Testis (tissue), 3 donors: ENCODE data around the gene CSH1. TPM values are rescaled to one million over a fixed set of nuclear protein-coding genes. Genes with fewer than 3 reads are reported as not detected.
A peak's percentile ranks its signal among the peaks of the same experiment; 100 is the strongest.
"Not testable (repeated sequence)": the region's sequence is repeated elsewhere in the genome, so short reads cannot be mapped to it uniquely, and the experiment has no call there.

Experiments used
- DNase-seq: peaks from one replicate; pipeline ENCODE4 v3.0.0-alpha.2; 2019
- H3K27ac ChIP-seq, 2 donors: fragments of 200-600 bp; sonication (generic); one replicate each; pipeline ENCODE4 v1.5.1; 2019
- H3K27me3 ChIP-seq: fragments of 200-600 bp; sonication (generic); one replicate; pipeline ENCODE4 v1.5.1; 2019
- H3K36me3 ChIP-seq: fragments of 200-600 bp; sonication (generic); one replicate; pipeline ENCODE4 v1.5.1; 2017; ENCODE audit warnings: low read depth; ENCODE audit errors: missing control alignments
- H3K4me1 ChIP-seq: fragments of 200-600 bp; sonication (generic); one replicate; pipeline ENCODE4 v1.5.1; 2019
- H3K4me3 ChIP-seq, 2 donors: fragments of 200-600 bp; sonication (generic); one replicate each; pipeline ENCODE4 v1.5.1; 2017 to 2019
- H3K9me3 ChIP-seq: fragments of 200-600 bp; sonication (generic); one replicate; pipeline ENCODE4 v1.5.1; 2017
- CTCF ChIP-seq, 3 experiments: fragments of 450-650 bp in 2 of 3; fragments of 200-600 bp in 1 of 3; sonication (generic) in 1 of 3; IDR thresholded peaks; one replicate each; pipeline ENCODE4 v1.5.1; 2016 to 2019; ENCODE audit warnings: antibody characterized with exemption in 3 of 3, mild to moderate bottlenecking in 2 of 3, moderate library complexity in 1 of 3
- POLR2A ChIP-seq: fragments of 450-650 bp; IDR thresholded peaks from one replicate; pipeline ENCODE4 v1.6.1; 2017; ENCODE audit warnings: antibody characterized with exemption, mild to moderate bottlenecking, moderate library complexity
- WGBS, 2 donors: methylation state at CpG; one replicate each; pipeline ENCODE4 v1.1.5; 2018; 5-methylcytosine and 5-hydroxymethylcytosine counted together
- intact Hi-C: fragments of 100-400 bp; cut with DNase I; formaldehyde crosslinking; loops from one replicate; pipeline ENCODE4 v1.15.1; 2023; ENCODE audit warnings: low total_unique reads
- polyA plus RNA-seq: library from polyadenylated mRNA; stranded (reverse); fragments of 350-450 nt; fragmentation: Illumina TruSeq; extraction: RNeasy Lipid Tissue Mini Kit (QIAGEN cat#74804); gene quantifications from one replicate; pipeline ENCODE4 v1.2.3, GENCODE V29; 2014; ENCODE audit warnings: low read depth, low replicate concordance; ENCODE audit not compliant: insufficient read depth
- total RNA-seq, 2 donors: library from RNA; depleted of rRNA; stranded (reverse); fragments of >200 nt; gene quantifications; one replicate each; pipeline ENCODE4 v1.2.3, GENCODE V29; 2016

Gene CSH1
- total and polyA plus RNA-seq, 3 donors from 2014 or later = 0.71 to 1.2 TPM; not detected in 1

GRCh38 chr17:63911041-63911635, 14.8 kb upstream of the CSH1 start, which contains the start of gene CSHL1:
Gene CSHL1, minus strand, starts transcription at chr17:63911258. Its CDS starts 62 bp downstream, at chr17:63911196.
- no peak for DNase-seq
- Histone ChIP-seq H3K27me3 (no peaks in the 10 kb centered on the region), H3K4me1 (no peaks in the 10 kb centered on the region), H3K9me3 (no peaks in the 10 kb centered on the region), H3K4me3 (no peak within 1 kb of the TSS), H3K27ac (no peak within 1 kb of the TSS), H3K36me3 (no peaks in the 10 kb centered on the region)
- TF ChIP-seq CTCF (IDR thresholded peaks at IDR 0.05) (no peak), POLR2A (no peak)
- 51 to 68% methylated on average over 7 to 15 of the region's 15 CpGs for WGBS, 2 donors
- intact Hi-C loops = loop anchor here (10.0 kb wide), 1 partner anchor 114 kb away; the partner anchor contains the start of gene ICAM2

GRCh38 chr17:63910096-63910495, 13.7 kb upstream of the CSH1 start:
- intact Hi-C loops = loop anchor here (10.0 kb wide), 1 partner anchor 115 kb away; the partner anchor contains the start of gene ICAM2
- H3K4me1 ChIP-seq = no peaks in the 10 kb centered on the region
- no peak overlapping the region for H3K27ac ChIP-seq
- no peak for TF ChIP-seq POLR2A
- TF ChIP-seq CTCF (IDR thresholded peaks at IDR 0.05) = no peak
- no peak for DNase-seq
- H3K9me3 ChIP-seq = no peaks in the 10 kb centered on the region
- H3K36me3 ChIP-seq = no peaks in the 10 kb centered on the region
- no peak overlapping the region for H3K4me3 ChIP-seq
- H3K27me3 ChIP-seq = no peaks in the 10 kb centered on the region
- WGBS, 2 donors = 90 to 100% methylated on average over 1 to 12 of the region's 14 CpGs

GRCh38 chr17:63909586-63909985, 13.2 kb upstream of the CSH1 start:
- H3K9me3 ChIP-seq, H3K36me3 ChIP-seq, DNase-seq, H3K4me3 ChIP-seq, intact Hi-C loops, H3K27ac ChIP-seq, H3K4me1 ChIP-seq, H3K27me3 ChIP-seq: not testable (repeated sequence)
- WGBS, 2 donors = 90 to 93% methylated on average over 10 of the region's 10 CpGs

GRCh38 chr17:63907161-63907778, 10.9 kb upstream of the CSH1 start:
- H3K9me3 ChIP-seq, H3K4me1 ChIP-seq, H3K36me3 ChIP-seq, DNase-seq, H3K27ac ChIP-seq, H3K4me3 ChIP-seq, H3K27me3 ChIP-seq, intact Hi-C loops: not testable (repeated sequence)
- 77% methylated on average over 12 of the region's 12 CpGs for WGBS, 2 donors

GRCh38 chr17:63904796-63905195, 8.4 kb upstream of the CSH1 start:
- H3K4me3 ChIP-seq, DNase-seq, H3K9me3 ChIP-seq, H3K4me1 ChIP-seq, H3K27ac ChIP-seq, H3K27me3 ChIP-seq, intact Hi-C loops, H3K36me3 ChIP-seq: not testable (repeated sequence)
- WGBS, 2 donors = 95 to 96% methylated on average over 8 of the region's 8 CpGs

GRCh38 chr17:63903787-63904201, 7.4 kb upstream of the CSH1 start:
- H3K36me3 ChIP-seq, H3K27ac ChIP-seq, intact Hi-C loops, H3K4me1 ChIP-seq, H3K9me3 ChIP-seq, H3K27me3 ChIP-seq, H3K4me3 ChIP-seq, DNase-seq: not testable (repeated sequence)
- WGBS, 2 donors = 52 to 65% methylated on average over 5 of the region's 5 CpGs
- peak in 1 of 3 experiments; percentile 35 for TF ChIP-seq CTCF (IDR thresholded peaks at IDR 0.05)

GRCh38 chr17:63901971-63902370, 5.6 kb upstream of the CSH1 start:
- 48 to 84% methylated on average over 2 of the region's 2 CpGs for WGBS, 2 donors
- H3K4me1 ChIP-seq, H3K4me3 ChIP-seq, H3K27ac ChIP-seq, H3K36me3 ChIP-seq, H3K27me3 ChIP-seq, intact Hi-C loops, H3K9me3 ChIP-seq: not testable (repeated sequence)
- peak; percentile 34 for DNase-seq

GRCh38 chr17:63898899-63899798, 2.8 kb upstream of the CSH1 start:
- H3K4me1 ChIP-seq, H3K4me3 ChIP-seq, H3K27ac ChIP-seq, intact Hi-C loops, H3K27me3 ChIP-seq, H3K9me3 ChIP-seq, DNase-seq, H3K36me3 ChIP-seq: not testable (repeated sequence)
- 90 to 95% methylated on average over 5 to 6 of the region's 6 CpGs for WGBS, 2 donors
